SH-SY5Y (cell line): Measurements from ENCODE around the gene UBR4.

Experiments used
- GATA2 ChIP-seq: IDR thresholded peaks from 2 replicates; pipeline ENCODE4 v1.6.1; 2011; ENCODE audit warnings: mild to moderate bottlenecking, low read depth, low read length
- GATA3 ChIP-seq: IDR thresholded peaks from 2 replicates; pipeline ENCODE4 v1.6.1; 2011; ENCODE audit warnings: low read depth, mild to moderate bottlenecking, low read length, moderate library complexity

GRCh38 chr1:19208710-19209438 lies 1.2 kb downstream of the UBR4 start:
- TF ChIP-seq GATA2: no peak
- TF ChIP-seq GATA3: no peak
